GM12892 (cell line): ENCODE results near the gene CTNND2.

ENCODE experiments used
- DNase-seq: peaks from one replicate; pipeline ENCODE4 v3.0.0; 2011; ENCODE audit not compliant: insufficient read length
- FAIRE-seq: peaks from 2 replicates; lab custom pipeline; 2011; peaks lifted over from hg19 to GRCh38; lab: Jason Lieb, UNC
- POLR2A ChIP-seq: IDR thresholded peaks from 2 replicates; pipeline ENCODE4 v1.6.1; 2011; ENCODE audit warnings: low read depth, low read length, control low read depth
- POLR2AphosphoS5 ChIP-seq: IDR thresholded peaks from 2 replicates; pipeline ENCODE4 v1.6.1; 2011; ENCODE audit warnings: low read depth, low read length, control low read depth
- TAF1 ChIP-seq: IDR thresholded peaks from 2 replicates; pipeline ENCODE4 v1.6.1; 2011; ENCODE audit warnings: low read depth, mild to moderate bottlenecking, control low read depth, low read length, borderline replicate concordance

CTNND2 gene

DNA sequence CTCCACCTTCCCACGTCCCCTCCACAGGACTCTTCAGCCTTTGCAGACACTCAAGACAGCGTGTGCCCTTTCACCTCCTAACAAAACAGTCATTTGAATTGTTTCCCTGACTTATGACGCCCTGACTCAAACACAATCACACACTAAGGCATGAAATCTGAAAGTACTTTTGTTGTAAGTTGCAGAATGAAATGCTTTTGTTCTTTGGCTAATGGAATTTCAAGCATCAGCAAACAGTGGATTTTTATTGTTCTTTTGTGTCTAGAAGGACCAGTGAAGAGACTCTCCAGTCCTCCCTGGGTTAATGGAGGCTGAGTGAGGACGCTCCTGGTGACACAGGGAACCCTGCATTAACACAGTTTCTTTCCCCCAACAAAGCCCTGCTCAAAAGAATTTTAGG is 380.1 kb downstream of the CTNND2 start:
- no peak for TF ChIP-seq POLR2AphosphoS5
- FAIRE-seq = no peak
- no peak for DNase-seq

GRCh38 chr5:11522796-11523195 is 381.4 kb downstream of the CTNND2 start:
- DNase-seq = no peak
- no peak for FAIRE-seq
- TF ChIP-seq TAF1 (no peak), POLR2AphosphoS5 (no peak), POLR2A (no peak)

GRCh38 chr5:11520241-11520930 is 383.9 kb downstream of the CTNND2 start:
- DNase-seq (no peak), FAIRE-seq (no peak)
- TF ChIP-seq POLR2A (no peak), POLR2AphosphoS5 (no peak), TAF1 (no peak)

GRCh38 chr5:11519236-11519635 is 385.0 kb downstream of the CTNND2 start:
- FAIRE-seq (no peak), DNase-seq (no peak)
- TF ChIP-seq TAF1 = no peak
- no peak for TF ChIP-seq POLR2AphosphoS5
- TF ChIP-seq POLR2A = no peak

GRCh38 chr5:11518676-11519075 is 385.6 kb downstream of the CTNND2 start:
- no peak for FAIRE-seq
- no peak for TF ChIP-seq POLR2AphosphoS5
- TF ChIP-seq TAF1 = no peak
- no peak for TF ChIP-seq POLR2A
- no peak for DNase-seq

GRCh38 chr5:11514705-11515432 is 389.4 kb downstream of the CTNND2 start:
- DNase-seq (no peak), FAIRE-seq (no peak)
- TF ChIP-seq TAF1 = no peak
- TF ChIP-seq POLR2AphosphoS5 = no peak
- no peak for TF ChIP-seq POLR2A

- DNase-seq (no peak), FAIRE-seq (no peak)
- TF ChIP-seq TAF1 (no peak), POLR2AphosphoS5 (no peak), POLR2A (no peak)
Measured at GRCh38 chr5:11511878-11512277, 392.4 kb downstream of the CTNND2 start.

DNA sequence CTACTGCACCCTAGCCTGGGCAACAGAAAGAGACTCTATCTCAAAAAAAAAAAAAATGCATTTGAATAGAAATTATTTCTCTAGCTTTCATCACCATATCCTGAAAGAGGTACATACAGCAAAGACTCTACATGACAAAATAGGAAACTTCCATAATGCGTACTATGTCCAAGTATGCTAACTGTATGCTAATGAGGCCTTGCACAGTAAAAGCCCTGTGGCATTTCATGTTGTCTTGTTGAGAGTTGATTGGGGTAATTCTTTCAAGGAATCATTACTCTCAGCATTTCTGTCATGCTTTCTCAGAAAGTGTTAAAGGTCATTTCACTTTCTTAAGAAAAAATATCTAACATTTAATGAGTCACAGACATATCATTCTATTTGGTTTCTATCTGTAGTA is 393.4 kb downstream of the CTNND2 start:
- FAIRE-seq (no peak), DNase-seq (no peak)
- no peak for TF ChIP-seq TAF1
- TF ChIP-seq POLR2AphosphoS5 = no peak
- TF ChIP-seq POLR2A = no peak

- DNase-seq (no peak), FAIRE-seq (no peak)
- TF ChIP-seq POLR2AphosphoS5 (no peak), POLR2A (no peak), TAF1 (no peak)
Measured at GRCh38 chr5:11509793-11510192, 394.5 kb downstream of the CTNND2 start.

GRCh38 chr5:11507156-11507910 is 396.9 kb downstream of the CTNND2 start:
- DNase-seq (no peak), FAIRE-seq (no peak)
- TF ChIP-seq TAF1 = no peak
- TF ChIP-seq POLR2AphosphoS5 = no peak
- no peak for TF ChIP-seq POLR2A

DNA sequence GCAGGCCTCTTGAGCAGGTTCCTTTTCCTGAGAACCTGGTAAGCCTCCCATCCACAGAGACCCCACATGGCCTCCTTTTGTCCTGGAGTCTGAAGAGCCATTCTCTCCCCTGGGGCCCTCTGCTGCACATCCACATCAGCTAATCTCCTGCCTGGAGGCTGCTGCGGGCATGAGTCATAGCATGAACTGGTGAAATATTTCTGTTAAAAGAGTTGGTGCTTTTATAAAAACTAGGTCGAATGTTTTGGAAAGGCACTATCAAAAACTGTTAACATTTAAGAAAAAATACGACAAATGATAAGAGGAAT is 399.4 kb downstream of the CTNND2 start:
- DNase-seq (no peak), FAIRE-seq (no peak)
- TF ChIP-seq POLR2A = no peak
- TF ChIP-seq TAF1 = no peak
- no peak for TF ChIP-seq POLR2AphosphoS5
